HEK293 (cell line): ENCODE measurements around the gene CYB5D1.

ENCODE experiments used
- ZBTB10 ChIP-seq: fragments of 450-650 bp; formaldehyde crosslinking; IDR thresholded peaks from 2 replicates; pipeline ENCODE4 v1.5.1; 2016; ENCODE audit warnings: missing biosample characterization, missing genetic modification characterization
- ZNF433 ChIP-seq: fragments of 450-650 bp; formaldehyde crosslinking; IDR thresholded peaks from 2 replicates; pipeline ENCODE4 v1.5.1; 2016; ENCODE audit warnings: missing biosample characterization, missing genetic modification characterization, low read depth
- ZNF513 ChIP-seq: fragments of 450-650 bp; IDR thresholded peaks from 2 replicates; pipeline ENCODE4 v1.5.1; 2018; ENCODE audit warnings: missing biosample characterization, missing genetic modification characterization
- ZNF514 ChIP-seq: fragments of 450-650 bp; formaldehyde crosslinking; IDR thresholded peaks from 2 replicates; pipeline ENCODE4 v1.5.1; 2016; ENCODE audit warnings: missing biosample characterization, missing genetic modification characterization
- ZNF701 ChIP-seq: fragments of 450-650 bp; formaldehyde crosslinking; IDR thresholded peaks from 2 replicates; pipeline ENCODE4 v1.5.1; 2016; ENCODE audit warnings: missing biosample characterization, missing genetic modification characterization
- ZSCAN30 ChIP-seq: fragments of 450-650 bp; IDR thresholded peaks from 2 replicates; pipeline ENCODE4 v1.5.1; 2018; ENCODE audit warnings: missing biosample characterization, mild to moderate bottlenecking, missing genetic modification characterization, moderate library complexity
- TF ChIP-seq, protein P1 (sequence below): fragments of 450-650 bp; formaldehyde crosslinking; IDR thresholded peaks from 2 replicates; pipeline ENCODE4 v1.5.1; 2016; ENCODE audit warnings: missing biosample characterization, missing genetic modification characterization
- TF ChIP-seq, protein P2 (sequence below): fragments of 450-650 bp; formaldehyde crosslinking; IDR thresholded peaks from 2 replicates; pipeline ENCODE4 v1.5.1; 2016; ENCODE audit warnings: missing biosample characterization, missing genetic modification characterization
- TF ChIP-seq, protein P3 (sequence below): fragments of 450-650 bp; formaldehyde crosslinking; IDR thresholded peaks from 2 replicates; pipeline ENCODE4 v1.5.1; 2016; ENCODE audit warnings: missing biosample characterization, missing genetic modification characterization
- TF ChIP-seq, protein P4 (sequence below): fragments of 450-650 bp; formaldehyde crosslinking; IDR thresholded peaks from 2 replicates; pipeline ENCODE4 v1.5.1; 2016; ENCODE audit warnings: missing biosample characterization, missing genetic modification characterization

DNA sequence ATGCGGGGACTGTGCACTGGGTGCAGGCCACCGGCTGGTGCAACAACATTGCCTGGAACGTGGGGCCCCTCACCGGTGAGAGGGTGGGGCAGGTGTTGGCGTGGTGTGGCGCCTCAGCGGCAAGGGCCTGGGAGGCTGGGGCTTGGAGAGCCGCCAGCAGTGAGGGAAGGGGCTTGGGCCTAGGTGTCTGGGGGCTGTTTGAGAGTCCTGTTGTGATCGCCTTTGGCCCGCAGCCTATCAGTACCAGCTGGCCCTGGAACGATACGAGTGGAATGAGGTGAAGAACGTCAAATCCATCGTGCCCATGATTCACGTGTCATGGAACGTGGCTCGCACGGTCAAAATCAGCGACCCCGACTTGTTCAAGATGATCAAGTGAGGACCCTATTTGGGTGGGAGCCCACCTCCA, 5.5 kb upstream of the CYB5D1 start:
- TF ChIP-seq, protein P1, sequence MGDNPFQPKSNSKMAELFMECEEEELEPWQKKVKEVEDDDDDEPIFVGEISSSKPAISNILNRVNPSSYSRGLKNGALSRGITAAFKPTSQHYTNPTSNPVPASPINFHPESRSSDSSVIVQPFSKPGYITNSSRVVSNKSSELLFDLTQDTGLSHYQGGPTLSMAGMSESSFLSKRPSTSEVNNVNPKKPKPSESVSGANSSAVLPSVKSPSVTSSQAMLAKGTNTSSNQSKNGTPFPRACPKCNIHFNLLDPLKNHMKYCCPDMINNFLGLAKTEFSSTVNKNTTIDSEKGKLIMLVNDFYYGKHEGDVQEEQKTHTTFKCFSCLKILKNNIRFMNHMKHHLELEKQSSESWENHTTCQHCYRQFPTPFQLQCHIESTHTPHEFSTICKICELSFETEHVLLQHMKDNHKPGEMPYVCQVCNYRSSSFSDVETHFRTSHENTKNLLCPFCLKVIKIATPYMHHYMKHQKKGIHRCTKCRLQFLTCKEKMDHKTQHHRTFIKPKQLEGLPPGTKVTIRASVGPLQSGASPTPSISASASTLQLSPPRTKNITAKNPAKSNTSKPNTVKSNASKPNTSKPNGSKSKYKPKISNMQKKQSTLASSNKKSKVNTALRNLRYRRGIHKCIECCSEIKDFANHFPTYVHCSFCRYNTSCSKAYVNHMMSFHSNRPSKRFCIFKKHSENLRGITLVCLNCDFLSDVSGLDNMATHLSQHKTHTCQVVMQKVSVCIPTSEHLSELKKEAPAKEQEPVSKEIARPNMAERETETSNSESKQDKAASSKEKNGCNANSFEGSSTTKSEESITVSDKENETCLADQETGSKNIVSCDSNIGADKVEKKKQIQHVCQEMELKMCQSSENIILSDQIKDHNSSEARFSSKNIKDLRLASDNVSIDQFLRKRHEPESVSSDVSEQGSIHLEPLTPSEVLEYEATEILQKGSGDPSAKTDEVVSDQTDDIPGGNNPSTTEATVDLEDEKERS (tag by site-specific recombination), result no peak
- TF ChIP-seq, protein P2, sequence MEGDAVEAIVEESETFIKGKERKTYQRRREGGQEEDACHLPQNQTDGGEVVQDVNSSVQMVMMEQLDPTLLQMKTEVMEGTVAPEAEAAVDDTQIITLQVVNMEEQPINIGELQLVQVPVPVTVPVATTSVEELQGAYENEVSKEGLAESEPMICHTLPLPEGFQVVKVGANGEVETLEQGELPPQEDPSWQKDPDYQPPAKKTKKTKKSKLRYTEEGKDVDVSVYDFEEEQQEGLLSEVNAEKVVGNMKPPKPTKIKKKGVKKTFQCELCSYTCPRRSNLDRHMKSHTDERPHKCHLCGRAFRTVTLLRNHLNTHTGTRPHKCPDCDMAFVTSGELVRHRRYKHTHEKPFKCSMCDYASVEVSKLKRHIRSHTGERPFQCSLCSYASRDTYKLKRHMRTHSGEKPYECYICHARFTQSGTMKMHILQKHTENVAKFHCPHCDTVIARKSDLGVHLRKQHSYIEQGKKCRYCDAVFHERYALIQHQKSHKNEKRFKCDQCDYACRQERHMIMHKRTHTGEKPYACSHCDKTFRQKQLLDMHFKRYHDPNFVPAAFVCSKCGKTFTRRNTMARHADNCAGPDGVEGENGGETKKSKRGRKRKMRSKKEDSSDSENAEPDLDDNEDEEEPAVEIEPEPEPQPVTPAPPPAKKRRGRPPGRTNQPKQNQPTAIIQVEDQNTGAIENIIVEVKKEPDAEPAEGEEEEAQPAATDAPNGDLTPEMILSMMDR (tag by site-specific recombination), result no peak
- TF ChIP-seq, protein P3, sequence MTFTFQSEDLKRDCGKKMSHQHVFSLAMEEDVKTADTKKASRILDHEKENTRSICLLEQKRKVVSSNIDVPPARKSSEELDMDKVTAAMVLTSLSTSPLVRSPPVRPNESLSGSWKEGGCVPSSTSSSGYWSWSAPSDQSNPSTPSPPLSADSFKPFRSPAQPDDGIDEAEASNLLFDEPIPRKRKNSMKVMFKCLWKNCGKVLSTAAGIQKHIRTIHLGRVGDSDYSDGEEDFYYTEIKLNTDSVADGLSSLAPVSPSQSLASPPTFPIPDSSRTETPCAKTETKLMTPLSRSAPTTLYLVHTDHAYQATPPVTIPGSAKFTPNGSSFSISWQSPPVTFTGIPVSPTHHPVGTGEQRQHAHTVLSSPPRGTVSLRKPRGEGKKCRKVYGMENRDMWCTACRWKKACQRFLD, result no peak
- TF ChIP-seq ZNF433 (tag by site-specific recombination) (no peak), ZBTB10 (no peak), ZNF701 (tag by site-specific recombination) (no peak), ZSCAN30 (tag by site-specific recombination) (no peak), ZNF513 (no peak), ZNF514 (tag by site-specific recombination) (no peak)
- TF ChIP-seq, protein P4, sequence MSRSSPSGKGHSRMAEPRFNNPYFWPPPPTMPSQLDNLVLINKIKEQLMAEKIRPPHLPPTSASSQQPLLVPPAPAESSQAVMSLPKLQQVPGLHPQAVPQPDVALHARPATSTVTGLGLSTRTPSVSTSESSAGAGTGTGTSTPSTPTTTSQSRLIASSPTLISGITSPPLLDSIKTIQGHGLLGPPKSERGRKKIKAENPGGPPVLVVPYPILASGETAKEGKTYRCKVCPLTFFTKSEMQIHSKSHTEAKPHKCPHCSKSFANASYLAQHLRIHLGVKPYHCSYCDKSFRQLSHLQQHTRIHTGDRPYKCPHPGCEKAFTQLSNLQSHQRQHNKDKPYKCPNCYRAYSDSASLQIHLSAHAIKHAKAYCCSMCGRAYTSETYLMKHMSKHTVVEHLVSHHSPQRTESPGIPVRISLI (tag by site-specific recombination), result no peak
